Measurements from ENCODE around the gene REEP1. TPM values are rescaled to one million over a fixed set of nuclear protein-coding genes. Genes with fewer than 3 reads are reported as not detected.

REEP1 gene
- total and polyA plus RNA-seq, 2 of the 4 experiments (the other 2 are of a cell fraction) = under 0.01 to 0.03 TPM

- H3K79me1 ChIP-seq (ENCODE audit: low read depth in 1 of 2, low read length in 2 of 2) = no peaks in the 10 kb centered on the region
- POLR2A ChIA-PET (ENCODE audit: unreplicated experiment) = no interaction called here
These were observed 119.3 kb downstream of the REEP1 start for GRCh38 chr2:86218124-86218523.

More at GRCh38 chr2:86218124-86218523, 119.3 kb downstream of the REEP1 start:
- Histone ChIP-seq H2AK5ac (ENCODE audit: low read depth, low read length) (no peak overlapping the region), H2AFZ (replicated peaks; ENCODE audit: low read length, poor library complexity) (no peak overlapping the region), H3K36me3 (ENCODE audit: control insufficient read depth, insufficient read depth, low read length) (no peaks in the 10 kb centered on the region), H3K9me1 (ENCODE audit: insufficient read depth, low read length) (no peaks in the 10 kb centered on the region), H3K4ac (ENCODE audit: low read depth, low read length) (no peak overlapping the region), H3K9ac (ENCODE audit: low read depth, low read length) (no peak overlapping the region), H2BK20ac (ENCODE audit: low read depth, low read length) (no peak overlapping the region), H4K5ac (ENCODE audit: low read depth, low read length) (no peak overlapping the region), H4K20me1 (ENCODE audit: insufficient read depth, low read length) (no peaks in the 10 kb centered on the region), H3K9me3 (ENCODE audit: control insufficient read depth, insufficient read depth, low read length) (no peaks in the 10 kb centered on the region), H3K23ac (ENCODE audit: low read depth, low read length) (no peak overlapping the region), H2AK9ac (replicated peaks; ENCODE audit: low read depth, low read length, poor library complexity) (no peak overlapping the region), H4K8ac (ENCODE audit: low read depth in 2 of 2, low read length in 2 of 2) (no peak overlapping the region), H3K4me1 (ENCODE audit: control insufficient read depth, insufficient read depth, low read length) (peaks cover 2% of the 10 kb centered on the region), H3K4me3 (ENCODE audit: insufficient read depth, low read depth, low read length) (no peak overlapping the region), H3K27me3 (ENCODE audit: control insufficient read depth, insufficient read depth, low read length) (no peaks in the 10 kb centered on the region), H2BK15ac (ENCODE audit: low read depth, low read length) (no peak overlapping the region), H2BK120ac (ENCODE audit: low read depth, low read length) (no peak overlapping the region), H3K18ac (ENCODE audit: low read depth, low read length) (no peak overlapping the region), H3K4me2 (ENCODE audit: low read depth, low read length) (no peak overlapping the region), H3K27ac (ENCODE audit: insufficient read depth, low read length) (no peak overlapping the region), H2BK5ac (ENCODE audit: low read depth, low read length, poor library complexity, severe bottlenecking) (no peak overlapping the region), H4K91ac (ENCODE audit: insufficient read depth, low read depth, low read length) (no peak overlapping the region), H3K14ac (replicated peaks; ENCODE audit: low read depth, low read length) (no peak overlapping the region), H3K56ac (ENCODE audit: extremely low read depth, insufficient read depth, low read length) (no peak overlapping the region)
- ATAC-seq (ENCODE audit: low read depth) (no peak), DNase-seq (no peak)
- 80% methylated on average over 2 of the region's 4 CpGs; no CpG with 5 or more reads in 1 of the 2 experiments for WGBS, 2 experiments (ENCODE audit: extremely low coverage in 2 of 2, insufficient read length in 1 of 2)
- dilution Hi-C loops (cut with HindIII; ENCODE audit: low sequenced_read_pairs, unreplicated experiment) (no loop called here), in situ Hi-C loops (cut with MboI; ENCODE audit: low sequenced_read_pairs) (no loop called here), intact Hi-C loops (cut with micrococcal nuclease) (no loop called here)
- CTCF ChIA-PET = no interaction called here
- TF ChIP-seq MAZ (IDR thresholded peaks at IDR 0.05; ENCODE audit: borderline replicate concordance, low read depth, low read length) = no peak
- no TSS peak for BruUV-seq (replicated peaks)

All from IMR-90 (cell line).